Fibroblast of skin of right quadriceps (primary cell): Measurements from ENCODE around the gene UBE3C.
"Not testable (repeated sequence)": the region's sequence is repeated elsewhere in the genome, so short reads cannot be mapped to it uniquely, and the experiment has no call there.

ENCODE experiments used
- DNase-seq: peaks from one replicate; pipeline ENCODE4 v3.0.0-alpha.2; 2013

UBE3C gene

DNA sequence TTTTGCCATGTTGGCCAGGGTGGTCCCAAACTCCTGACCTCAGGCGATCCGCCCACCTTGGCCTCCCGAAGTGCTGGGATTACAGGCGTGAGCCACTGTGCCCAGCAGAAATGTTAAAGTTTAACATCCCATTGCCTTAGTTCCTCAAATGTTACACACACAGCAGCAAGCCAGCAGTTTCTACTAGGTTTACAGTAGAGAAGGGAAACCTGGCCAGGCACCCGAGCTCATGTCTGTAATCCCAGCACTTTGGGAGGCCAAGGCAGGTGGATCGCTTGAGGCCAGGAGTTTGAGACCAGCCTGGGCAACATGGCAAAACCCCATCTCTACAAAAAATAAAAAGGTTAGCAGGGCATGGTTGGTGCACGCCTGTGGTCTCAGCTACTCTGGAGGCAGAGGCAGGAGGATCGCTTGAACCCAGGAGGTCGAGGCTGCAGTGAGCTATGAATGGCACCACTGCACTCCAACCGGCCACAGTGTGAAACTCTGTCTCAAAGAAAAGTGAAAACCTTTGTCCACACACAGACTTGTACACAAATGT is 135.4 kb downstream of the UBE3C start:
- not testable (repeated sequence) for DNase-seq

DNA sequence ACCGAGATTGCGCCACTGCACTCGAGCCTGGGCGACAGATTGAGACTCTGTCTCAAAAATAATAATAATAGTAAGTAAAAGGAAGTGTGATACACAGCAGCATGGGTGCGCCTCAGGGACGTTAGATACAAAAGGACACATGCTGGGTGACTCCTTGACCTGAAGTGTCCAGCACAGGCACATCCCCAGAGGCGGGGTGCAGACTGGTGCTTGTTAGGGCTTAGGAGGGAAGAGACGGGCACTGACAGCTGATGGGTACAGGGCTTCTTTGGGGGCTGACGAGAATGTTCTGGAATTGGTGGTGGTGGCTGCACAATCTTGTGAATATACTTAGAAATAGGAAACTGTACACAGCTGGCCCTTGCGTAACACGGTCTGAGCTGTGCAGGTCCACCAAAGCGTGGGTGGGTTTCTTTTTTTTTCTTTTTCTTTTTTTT is 136.3 kb downstream of the UBE3C start:
- no peak for DNase-seq

DNA sequence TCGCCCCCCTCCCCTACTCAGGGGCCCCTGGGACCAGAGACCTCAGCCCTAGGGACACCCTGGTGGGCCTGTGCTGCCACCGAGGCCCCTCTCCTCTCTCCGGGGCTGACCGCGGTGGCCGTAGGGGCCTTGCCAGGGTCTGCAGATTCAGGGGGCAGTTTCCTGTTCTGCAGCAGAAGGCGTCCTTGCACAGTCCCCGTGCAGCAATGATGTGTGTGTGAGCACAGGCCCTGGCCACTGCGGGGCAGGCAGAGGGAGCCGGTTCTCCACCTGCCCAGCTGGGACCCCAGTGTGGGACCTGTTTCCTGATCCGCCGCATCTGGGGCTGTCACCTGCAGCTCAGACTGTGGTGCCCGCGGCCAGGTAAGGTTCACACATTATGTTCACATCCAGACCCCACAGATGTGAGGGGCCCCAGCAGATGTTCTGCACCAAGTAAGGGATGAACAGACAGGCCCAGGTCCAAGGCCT is 137.4 kb downstream of the UBE3C start:
- DNase-seq: no peak

DNA sequence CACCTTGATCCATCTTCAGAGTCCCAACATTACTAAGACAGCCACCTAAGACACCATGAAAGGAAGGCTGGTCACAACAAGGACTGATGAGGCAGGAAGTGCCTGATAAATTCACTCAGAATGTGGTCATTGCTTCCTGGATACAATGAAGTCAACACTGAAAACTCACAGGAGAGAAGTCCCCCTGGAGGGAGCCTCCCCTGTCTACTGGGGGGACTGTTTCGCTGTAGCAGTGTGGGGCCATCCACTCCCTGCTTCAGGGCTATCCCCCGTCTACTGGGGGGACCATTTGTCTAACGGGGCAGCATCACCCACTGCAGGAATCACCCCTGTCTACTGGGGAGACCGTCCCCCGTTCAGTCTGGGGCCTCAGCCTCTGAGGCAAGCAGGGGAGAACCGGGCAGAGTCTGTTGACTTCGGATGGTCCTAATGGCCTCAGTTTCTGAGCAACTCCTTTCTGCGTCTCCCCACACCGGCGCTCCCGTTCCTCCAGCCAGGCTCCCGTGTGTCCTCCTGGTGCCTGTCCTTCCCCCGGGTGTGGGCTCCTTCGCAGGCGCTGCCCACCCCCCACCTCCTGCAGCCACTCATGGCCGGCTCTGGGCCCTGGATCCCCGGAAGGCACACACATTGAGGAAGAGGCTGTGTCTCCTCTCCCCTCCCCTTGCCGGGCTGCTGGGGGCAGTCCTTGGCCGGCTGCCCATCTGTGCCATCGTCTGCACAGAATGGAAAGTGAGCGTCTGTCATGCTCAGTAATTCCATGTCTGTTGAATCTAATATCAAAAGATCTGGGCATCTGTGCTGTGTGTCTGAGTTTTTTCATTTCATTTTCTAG is 138.2 kb downstream of the UBE3C start:
- DNase-seq: peak; percentile 49

DNA sequence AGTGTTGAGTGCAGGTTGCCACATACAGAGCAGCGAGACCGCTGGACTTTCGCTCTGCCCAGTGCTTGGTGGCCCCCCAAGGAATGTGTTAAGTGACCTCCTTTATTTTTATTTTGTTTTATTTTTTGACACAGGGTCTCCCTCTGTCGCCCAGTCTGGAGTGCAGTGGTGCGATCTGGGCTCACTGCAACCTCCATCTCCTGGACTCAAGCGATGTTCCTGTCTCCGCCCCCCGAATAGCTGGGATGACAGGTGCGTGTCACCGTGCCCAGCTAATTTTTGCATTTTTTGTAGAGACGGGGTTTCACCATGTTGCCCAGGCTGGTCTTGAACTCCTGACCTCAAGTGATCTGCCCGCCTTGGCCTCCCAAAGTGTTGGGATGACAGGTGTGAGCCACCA is 138.8 kb downstream of the UBE3C start:
- not testable (repeated sequence) for DNase-seq

DNA sequence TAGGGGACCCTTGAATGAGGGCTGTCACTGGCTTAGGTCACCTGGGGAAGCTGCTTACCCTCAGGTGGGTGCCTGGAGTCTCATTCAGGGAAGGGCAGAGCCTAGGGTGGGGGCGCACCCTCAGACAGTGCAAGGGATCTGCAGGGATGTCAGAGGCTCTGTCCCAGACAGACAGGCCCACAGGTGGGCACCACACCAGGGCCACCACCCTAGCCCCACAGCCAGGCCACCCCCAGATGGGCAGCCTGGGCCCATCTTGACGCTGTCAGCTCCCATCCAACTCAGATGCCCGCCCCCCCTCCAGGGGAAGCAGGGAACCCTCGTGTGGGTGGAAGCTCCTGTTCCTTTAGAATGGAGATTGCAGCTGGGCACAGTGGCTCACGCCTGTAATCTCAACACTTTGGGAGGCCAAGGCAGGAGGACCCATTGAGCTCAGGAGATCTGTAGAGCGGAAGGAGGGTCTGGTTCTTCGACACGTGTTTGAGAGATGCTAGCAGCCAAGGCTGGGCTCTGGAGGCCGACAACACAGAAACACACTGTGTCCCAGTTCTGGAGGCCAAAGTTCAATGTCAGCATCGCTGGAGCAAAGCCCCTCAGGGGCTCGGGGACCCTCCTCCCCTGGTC is 139.6 kb downstream of the UBE3C start:
- DNase-seq: no peak

DNA sequence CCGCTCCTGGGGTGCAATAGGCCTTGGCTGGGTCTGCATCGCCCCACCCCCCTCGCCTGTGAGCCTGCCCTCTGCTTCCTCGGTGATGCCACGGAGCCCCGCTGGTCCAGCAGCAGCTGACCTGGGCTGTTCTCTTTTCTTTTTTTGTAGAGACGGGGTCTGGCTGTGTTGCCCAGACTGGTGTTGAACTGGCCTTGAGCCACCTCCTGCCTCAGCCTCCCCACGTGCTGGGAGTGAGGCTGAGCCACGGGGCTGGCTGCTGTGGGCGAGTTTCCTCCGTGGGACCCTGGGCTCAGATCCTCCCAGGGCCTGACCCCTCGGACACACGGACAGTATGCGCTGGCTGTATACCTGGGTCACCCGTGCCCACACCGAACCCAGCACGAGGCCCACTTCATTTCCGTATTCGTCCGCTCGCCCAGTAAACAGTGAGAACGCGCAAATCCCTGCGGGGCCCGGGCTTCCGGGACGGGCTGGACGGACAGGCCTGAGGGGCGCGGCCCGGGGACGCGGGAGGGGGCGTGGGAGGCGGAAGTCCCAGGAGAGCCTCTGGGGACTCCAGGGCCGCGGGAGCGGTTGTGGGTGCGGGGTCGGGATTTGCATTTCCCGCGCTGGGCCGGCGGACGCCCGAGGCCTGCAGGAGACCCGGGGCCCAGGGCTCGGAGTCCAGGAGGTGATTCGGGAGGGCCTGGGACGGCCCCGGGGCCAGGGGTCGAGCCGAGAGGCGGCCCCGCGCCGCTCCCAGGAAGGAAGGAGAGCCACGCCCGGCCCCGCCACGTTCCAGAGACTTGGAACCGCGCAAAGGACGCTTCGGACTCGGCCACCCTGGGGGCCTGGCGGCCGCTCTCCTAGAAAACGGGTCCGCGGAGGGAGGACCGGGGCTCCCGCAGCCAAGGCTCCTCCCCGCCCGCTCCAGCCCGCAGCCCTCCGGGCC is 140.3 kb downstream of the UBE3C start:
- no peak for DNase-seq

DNA sequence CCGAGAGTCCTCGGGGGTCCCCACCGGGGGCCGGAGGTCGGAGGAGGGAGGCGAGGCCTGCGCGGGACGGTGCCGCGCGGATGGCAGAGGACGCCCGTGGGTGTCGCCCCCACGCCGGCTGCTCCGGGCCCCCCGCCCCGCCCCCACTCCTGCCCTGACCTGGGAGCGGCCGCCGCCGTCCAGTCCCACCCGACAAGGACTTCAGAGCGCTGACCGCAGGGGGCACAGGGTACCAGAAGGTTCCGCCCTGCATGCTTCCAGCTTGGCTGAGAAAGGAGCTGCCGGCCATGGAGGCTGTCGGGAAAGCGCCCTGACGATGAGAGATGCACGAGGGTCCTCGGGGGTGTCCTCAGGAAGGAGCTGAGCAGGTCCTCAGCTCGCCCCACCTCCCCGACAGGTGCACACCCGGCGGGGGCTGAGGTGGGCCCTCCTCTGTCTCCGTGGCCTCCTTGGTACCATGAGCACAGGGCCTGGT is 141.1 kb downstream of the UBE3C start:
- DNase-seq: no peak

DNA sequence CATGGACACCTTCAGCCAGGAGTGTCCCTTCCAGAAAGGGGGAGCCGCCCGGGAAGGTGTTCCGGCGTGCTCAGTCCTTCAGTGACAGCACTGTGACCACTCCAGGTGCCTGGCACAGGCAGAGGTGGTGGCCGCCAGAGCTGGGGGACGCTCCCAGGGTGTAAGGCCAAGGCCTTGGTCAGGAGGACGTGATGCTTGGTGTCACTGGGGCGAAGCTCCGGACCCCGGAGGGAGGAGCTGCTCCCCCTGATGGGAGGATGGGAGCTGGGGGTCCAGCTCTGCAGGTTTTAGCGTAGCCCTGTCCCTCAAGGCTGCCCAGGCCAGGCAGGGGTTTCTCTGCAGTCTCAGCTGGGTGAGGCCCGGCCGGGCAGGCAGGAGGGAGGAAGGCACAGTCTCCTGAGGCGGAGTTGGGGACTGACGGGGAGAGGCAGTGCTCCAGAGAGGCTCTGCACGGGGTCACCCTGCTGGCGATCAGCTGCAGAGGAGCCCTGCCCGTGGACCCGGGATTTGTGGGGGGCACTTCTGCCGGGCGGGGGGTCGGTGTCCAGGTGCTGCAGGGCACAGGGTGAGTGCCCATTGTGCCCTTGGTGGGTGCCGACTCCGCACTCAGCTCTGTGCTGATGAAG is 141.6 kb downstream of the UBE3C start:
- DNase-seq: no peak

DNA sequence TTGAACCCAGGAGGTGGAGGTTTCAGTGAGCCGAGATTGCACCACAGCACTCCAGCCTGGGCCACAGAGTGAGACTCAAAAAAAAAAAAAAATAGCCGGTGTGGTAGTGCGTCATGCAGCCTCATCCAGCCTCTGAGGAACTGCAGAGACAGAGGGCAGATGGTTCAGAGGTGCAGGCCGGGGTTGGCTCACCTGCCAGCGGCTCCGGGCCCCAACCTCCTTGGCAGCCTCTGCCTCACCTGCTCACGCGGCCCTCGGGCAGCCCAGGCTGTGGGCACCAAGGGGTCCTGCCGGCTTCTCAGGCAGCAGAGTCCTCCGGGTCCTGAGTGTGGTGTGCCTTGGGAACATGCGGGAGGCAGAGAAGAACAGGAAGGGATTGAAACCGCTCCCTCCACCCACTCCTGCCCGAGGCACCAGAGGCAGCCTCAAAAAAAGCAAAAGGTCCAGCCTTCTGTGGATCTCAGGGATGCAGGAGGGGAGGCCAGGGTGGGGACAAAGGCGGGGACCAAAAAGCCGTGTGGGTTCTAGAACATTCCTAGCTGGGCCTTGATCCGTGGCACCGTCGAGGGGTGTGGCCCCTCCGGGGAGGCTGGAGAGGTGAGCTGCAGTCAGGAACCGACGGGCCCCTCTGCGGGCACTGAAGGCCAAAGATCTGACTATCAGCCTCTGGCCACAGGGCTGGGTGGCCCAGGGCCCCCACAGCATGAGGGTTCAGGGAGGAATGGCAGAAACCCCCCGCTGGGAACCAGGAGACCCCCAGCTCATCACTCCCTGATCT is 142.7 kb downstream of the UBE3C start:
- no peak for DNase-seq

DNA sequence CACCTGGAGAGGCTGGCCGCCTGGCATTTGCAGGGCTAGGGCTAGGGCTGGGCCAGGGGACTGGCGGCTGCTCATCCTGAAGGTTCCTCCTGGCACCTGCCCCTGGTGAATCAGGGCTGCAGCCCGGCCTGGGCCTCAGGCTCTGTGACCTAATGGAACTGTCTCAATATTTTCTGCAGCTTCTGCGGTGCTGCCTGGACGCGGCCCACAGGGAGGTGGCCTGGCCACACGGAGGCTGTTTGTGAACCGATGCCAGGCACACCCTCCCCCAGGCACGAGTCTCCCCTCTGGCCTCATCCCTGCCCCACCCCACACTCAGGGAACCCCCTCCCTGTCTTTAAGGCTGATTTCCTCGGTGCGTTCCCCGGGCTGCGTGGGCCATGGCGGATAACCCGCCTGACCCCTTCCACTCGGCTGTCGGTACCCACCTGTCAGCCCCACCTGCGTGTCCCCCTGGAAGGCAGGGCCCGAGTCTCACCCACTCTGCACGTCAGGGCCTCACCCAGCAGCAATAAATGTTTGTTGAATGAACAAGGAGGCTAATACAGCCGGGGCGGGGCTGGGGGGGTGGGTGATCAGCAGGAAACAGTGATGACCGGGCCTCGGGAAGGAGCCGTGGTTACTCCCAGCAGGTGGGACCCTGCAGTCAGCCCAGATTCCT is 143.5 kb downstream of the UBE3C start:
- no peak for DNase-seq

DNA sequence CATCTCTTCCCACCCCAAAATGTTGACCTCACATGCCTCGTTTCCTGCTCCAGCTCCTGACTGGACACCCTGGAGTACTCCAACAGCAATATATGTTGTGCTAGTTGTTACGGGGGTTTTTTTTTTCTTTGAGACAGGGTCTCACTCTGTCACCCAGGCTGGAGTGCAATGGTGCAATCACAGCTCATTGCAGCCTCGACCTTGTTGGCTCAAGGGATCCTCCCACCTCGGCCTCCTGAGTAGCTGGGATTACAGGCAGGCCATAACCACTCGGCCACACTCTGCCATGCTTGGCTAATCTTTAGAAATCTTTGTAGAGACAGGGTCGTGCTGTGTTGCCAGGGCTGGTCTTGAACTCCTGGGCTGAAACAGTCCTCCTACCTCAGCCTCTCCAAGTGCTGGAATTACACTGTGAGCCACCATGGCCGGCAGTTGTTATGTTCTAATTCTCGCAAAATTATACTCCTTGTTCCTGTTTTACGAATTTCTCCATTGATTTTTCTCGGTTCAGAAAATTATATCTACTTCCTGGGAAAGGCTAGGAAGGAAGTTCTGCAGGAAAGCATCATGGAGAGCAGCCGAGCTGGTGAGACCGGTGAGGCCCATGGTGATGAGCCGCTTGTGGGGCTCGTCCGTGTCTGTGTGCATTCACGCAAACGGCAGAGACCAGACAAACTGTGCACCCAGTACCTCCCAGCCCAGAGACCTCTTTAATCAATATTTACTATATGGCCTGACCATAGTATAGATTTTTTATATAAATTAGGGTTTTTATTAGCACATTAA is 145.7 kb downstream of the UBE3C start:
- no peak for DNase-seq

DNA sequence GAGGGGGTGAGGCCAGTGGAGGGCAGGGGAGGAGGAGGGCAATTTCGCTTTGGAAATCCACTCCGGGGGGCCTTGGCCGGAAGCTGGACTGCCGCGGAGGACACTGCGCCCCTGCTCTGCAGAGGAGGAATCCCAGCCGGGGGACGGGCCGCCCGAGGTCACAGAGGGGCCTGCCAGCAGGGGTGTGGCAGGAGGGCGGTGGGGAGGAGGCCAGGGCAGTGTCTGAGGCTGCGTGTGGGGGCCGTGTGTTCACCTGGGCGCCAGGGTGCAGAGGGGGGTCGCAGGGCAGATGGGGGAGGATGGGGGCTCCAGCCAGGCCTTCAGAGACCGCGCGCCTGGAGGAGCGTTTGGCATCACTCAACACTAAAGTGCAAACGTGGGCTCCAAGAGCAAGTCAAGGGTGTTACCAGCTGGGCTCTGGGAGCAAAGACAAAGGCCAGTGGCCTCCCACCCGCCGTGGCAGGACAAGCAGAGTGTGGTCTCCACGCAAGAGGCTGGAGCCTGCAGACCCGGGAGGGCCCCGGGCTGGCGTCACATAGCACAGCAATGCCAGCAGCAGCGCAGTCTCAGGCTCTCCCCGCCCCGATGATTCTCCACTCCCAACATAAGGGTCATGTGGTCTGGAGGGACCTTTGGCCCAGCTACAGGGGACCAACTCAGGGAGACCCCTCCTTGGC is 152.8 kb downstream of the UBE3C start:
- no peak for DNase-seq

DNA sequence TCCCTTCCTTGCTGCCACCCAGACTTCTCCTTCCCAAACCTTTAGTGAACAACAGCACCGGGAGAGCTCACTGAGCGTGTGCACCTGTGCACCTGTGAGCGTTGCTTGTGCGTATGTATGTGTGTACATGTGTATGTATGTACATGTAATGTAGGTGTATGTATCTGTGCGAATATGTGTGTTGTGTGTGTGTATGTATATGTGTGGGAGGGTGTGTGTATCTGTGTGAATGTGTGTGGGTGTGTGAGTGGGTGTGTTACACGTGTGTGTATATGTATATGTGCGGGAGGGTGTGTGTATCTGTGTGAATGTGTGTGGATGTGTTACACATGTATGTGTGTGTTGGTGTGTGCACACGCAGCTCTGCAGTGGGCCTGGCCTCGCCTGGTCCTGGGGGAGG is 153.5 kb downstream of the UBE3C start:
- DNase-seq: no peak

DNA sequence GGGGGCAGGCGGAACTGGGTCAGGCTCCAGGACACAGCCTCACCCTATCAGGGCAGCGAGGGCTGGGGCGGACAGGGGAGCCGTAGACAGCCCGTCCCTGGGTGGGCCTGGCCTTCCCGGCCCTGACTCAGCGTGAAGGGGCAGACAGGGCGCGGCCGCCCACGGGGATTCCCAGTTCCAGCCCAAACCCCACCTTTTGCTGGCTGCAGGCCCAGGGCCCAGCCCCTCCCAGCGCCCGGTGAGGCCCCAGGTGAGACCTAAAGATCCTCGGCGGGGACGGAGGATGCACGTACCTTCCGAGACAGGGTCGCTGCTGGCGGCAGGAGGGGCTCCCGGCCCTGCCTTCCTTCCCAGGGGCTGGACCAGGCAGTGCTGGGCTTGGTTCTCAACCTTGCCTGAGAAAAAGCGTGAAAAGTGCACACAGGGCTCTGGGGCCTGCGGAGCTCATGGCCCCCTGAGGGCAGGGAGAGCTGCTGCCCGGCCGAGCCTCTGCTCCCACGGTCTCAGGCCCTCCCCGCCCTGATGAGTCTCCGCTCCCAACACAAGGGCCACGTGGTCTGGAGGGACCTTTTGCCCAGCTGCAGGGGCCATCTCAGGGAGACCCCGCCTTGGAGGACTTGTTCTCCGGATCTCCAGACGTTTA is 154.2 kb downstream of the UBE3C start:
- DNase-seq: no peak

DNA sequence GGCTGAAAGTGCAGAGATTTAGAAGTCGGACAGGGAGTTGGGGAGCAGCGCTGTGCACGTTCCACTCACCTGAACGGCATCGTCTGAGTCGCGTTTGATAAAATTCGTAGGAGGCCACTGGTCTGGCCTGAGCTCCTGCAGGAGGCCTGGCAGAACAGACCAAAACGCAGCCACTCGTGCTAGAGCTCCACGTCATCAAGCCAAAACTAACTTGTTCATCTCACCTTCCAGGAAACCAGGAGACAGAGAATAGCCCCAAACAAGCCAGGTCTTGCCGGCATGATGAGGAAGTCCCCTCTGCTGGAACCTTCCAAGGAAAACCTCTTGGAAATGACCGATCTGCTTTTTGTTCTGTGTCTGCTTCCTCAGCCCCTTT is 154.7 kb downstream of the UBE3C start:
- DNase-seq: no peak

DNA sequence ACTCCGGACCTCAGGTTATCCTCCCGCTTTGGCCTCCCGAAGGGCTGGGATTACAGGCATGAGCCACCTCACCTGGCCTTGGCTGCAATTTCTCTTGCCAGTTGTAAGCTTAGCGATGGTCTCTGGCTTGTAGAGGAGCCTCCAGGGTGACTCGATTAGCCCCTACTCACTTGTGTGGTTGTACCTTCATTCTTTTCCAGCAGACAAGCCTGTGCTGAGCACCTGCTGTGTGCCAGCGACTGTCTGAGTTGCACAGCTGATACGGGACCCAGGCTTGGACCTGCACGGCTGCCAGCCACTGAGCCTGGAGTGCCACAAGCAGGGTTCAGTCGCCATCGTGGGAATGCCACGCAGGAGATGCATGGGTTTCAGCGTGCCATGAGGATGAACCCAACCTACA is 156.0 kb downstream of the UBE3C start:
- no peak for DNase-seq

DNA sequence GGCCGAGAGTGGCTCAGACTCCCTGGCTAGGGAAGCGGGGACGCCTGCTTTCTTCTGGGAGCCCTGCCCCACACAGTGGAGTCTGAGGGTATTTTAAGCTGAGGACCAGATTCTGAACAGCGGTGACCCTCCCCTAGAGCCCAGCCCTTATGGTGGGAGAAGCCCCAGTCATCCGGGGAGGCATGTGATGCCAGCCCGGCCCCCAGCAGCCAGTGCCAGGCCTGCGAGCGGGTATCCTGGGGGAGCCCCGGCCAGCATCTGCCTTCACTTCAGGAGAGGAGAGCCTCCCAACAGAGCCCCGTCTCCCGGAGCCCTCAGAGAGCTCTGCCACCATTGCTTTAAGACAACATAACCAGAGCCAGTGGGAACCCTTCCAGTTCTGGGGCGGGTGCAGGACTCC is 156.6 kb downstream of the UBE3C start:
- no peak for DNase-seq

DNA sequence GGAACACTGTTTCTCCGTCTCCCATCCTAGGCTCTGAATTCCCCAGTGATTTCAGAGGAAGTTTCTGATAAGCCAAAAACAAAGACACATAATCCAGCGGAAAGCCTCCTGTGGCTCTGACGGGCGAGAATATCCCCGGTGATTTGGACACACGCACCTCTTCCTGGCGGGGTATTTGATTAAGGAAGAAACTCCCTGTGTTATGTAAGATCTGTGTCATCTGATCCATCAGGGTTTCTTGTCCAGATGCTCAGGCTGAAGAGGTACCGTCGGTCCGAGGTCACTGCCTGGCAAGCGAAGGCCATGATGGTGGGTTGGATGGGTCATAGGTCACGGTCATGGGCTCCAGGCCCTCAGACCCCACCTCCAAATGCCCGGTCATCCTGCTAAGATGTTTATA is 158.5 kb downstream of the UBE3C start:
- no peak for DNase-seq
